ENCODE results near the gene BRIP1.

DNA sequence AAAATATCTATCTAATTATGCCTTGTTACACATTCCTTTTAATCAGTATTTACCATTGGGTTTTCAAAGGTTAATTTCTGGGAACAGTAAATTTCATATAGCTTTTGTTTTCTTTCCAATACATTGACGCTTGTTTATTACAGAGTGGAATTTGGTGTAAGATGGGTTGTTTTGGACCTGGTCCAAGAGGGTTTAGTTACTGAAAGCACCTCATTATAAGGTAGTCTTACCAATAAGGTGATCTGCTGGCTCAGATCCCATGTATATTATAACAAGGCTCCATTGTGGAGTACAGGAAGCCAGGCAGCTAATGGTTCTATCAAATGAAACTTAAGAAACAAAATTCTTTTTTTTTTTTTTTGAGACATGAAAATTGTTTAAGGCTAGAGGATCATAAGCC, 185.0 kb downstream of the BRIP1 start:
- no peak for TF ChIP-seq POLR2A (IDR thresholded peaks at IDR 0.05)
- no peak for TF ChIP-seq POLR2AphosphoS5 (IDR thresholded peaks at IDR 0.05)
- TF ChIP-seq, protein P1, sequence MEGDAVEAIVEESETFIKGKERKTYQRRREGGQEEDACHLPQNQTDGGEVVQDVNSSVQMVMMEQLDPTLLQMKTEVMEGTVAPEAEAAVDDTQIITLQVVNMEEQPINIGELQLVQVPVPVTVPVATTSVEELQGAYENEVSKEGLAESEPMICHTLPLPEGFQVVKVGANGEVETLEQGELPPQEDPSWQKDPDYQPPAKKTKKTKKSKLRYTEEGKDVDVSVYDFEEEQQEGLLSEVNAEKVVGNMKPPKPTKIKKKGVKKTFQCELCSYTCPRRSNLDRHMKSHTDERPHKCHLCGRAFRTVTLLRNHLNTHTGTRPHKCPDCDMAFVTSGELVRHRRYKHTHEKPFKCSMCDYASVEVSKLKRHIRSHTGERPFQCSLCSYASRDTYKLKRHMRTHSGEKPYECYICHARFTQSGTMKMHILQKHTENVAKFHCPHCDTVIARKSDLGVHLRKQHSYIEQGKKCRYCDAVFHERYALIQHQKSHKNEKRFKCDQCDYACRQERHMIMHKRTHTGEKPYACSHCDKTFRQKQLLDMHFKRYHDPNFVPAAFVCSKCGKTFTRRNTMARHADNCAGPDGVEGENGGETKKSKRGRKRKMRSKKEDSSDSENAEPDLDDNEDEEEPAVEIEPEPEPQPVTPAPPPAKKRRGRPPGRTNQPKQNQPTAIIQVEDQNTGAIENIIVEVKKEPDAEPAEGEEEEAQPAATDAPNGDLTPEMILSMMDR (IDR thresholded peaks at IDR 0.05), result no peak

All from prostate gland (tissue), 2 donors.